GM15510 (cell line): Measurements from ENCODE around the gene PKN1.

Experiments
- POLR2A ChIP-seq: IDR thresholded peaks from 3 replicates; pipeline ENCODE4 v1.6.1; 2011; ENCODE audit warnings: borderline replicate concordance; ENCODE audit not compliant: insufficient read length; ENCODE audit errors: extremely low read depth

Gene PKN1

GRCh38 chr19:14502334-14503092 is 69.4 kb downstream of the PKN1 start:
- TF ChIP-seq POLR2A: no peak

- TF ChIP-seq POLR2A: no peak
Measured at GRCh38 chr19:14503285-14503684, 70.2 kb downstream of the PKN1 start.

GRCh38 chr19:14505488-14506239 is 72.6 kb downstream of the PKN1 start:
- no peak for TF ChIP-seq POLR2A

GRCh38 chr19:14507704-14508542 is 74.8 kb downstream of the PKN1 start:
- no peak for TF ChIP-seq POLR2A

- TF ChIP-seq POLR2A: no peak
Measured at GRCh38 chr19:14510311-14511228, 77.5 kb downstream of the PKN1 start.

GRCh38 chr19:14511229-14511593 is 78.1 kb downstream of the PKN1 start:
- TF ChIP-seq POLR2A: no peak

GRCh38 chr19:14512406-14512961 is 79.4 kb downstream of the PKN1 start:
- TF ChIP-seq POLR2A: no peak

- TF ChIP-seq POLR2A: no peak
Measured at GRCh38 chr19:14514215-14514863, 81.2 kb downstream of the PKN1 start.

- TF ChIP-seq POLR2A: no peak
Measured at GRCh38 chr19:14515501-14516047, 82.5 kb downstream of the PKN1 start.

- no peak for TF ChIP-seq POLR2A
Measured at GRCh38 chr19:14516048-14516534, 83.0 kb downstream of the PKN1 start.

- TF ChIP-seq POLR2A: no peak
Measured at GRCh38 chr19:14516746-14517438, 83.8 kb downstream of the PKN1 start.

GRCh38 chr19:14517446-14517839 is 84.3 kb downstream of the PKN1 start:
- TF ChIP-seq POLR2A: no peak
